OCI-LY7 (cell line): ENCODE results near the gene OXCT2. TPM values are rescaled to one million over a fixed set of nuclear protein-coding genes. Genes with fewer than 3 reads are reported as not detected.

ENCODE experiments used
- BruUV-seq: library from RNA; stranded (reverse); fragments of 400-500 nt; replicated peaks from 2 replicates; lab custom pipeline; 2021; lab: Mats Ljungman, UMichigan
- CTCF ChIA-PET: fragments of 300-600 bp; sonication (Branson Sonifier 250); formaldehyde crosslinking; loops from one replicate; lab custom pipeline; 2022; ENCODE audit warnings: antibody characterized with exemption; ENCODE audit not compliant: unreplicated experiment; lab: Charles Lee
- POLR2A ChIA-PET: fragments of 300-600 bp; sonication (Branson Sonifier 250); formaldehyde crosslinking; loops from one replicate; lab custom pipeline; 2022; ENCODE audit warnings: antibody characterized with exemption; lab: Charles Lee
- DNase-seq: peaks from one replicate; pipeline ENCODE4 v3.0.0-alpha.2; 2015; ENCODE audit warnings: low spot score
- H2AFZ ChIP-seq: fragments of 200-600 bp; sonication (generic), shearing (Covaris generic); 2 replicates; pipeline ENCODE4 v1.6.1; 2014; ENCODE audit warnings: mild to moderate bottlenecking, antibody characterized with exemption, low read length, moderate library complexity
- H3K27ac ChIP-seq: fragments of 200-600 bp; sonication (generic); 2 replicates; pipeline ENCODE4 v1.5.1; 2014; ENCODE audit warnings: mixed run types, low read depth, mild to moderate bottlenecking, moderate library complexity, low read length, inconsistent platforms; ENCODE audit not compliant: poor library complexity, severe bottlenecking
- H3K36me3 ChIP-seq: fragments of 200-600 bp; sonication (generic); 2 replicates; pipeline ENCODE4 v1.6.1; 2014; ENCODE audit warnings: mild to moderate bottlenecking, antibody characterized with exemption, low read length, moderate library complexity, mixed read lengths; ENCODE audit not compliant: insufficient read depth
- H3K4me1 ChIP-seq: fragments of 200-600 bp; sonication (generic); 2 replicates; pipeline ENCODE4 v1.5.1; 2014; ENCODE audit warnings: mild to moderate bottlenecking, low read length; ENCODE audit not compliant: insufficient read depth, poor library complexity, severe bottlenecking
- H3K4me2 ChIP-seq: fragments of 200-600 bp; sonication (generic); 2 replicates; pipeline ENCODE4 v1.6.1; 2014; ENCODE audit warnings: mild to moderate bottlenecking, low read length
- H3K4me3 ChIP-seq: fragments of 200-600 bp; sonication (generic); 2 replicates; pipeline ENCODE4 v1.5.1; 2014; ENCODE audit warnings: mild to moderate bottlenecking, low read depth, low read length; ENCODE audit not compliant: poor library complexity, severe bottlenecking
- H3K79me2 ChIP-seq: fragments of 200-600 bp; sonication (generic); 2 replicates; pipeline ENCODE4 v1.6.1; 2016; ENCODE audit warnings: low read depth, mild to moderate bottlenecking, low read length, moderate library complexity, mixed read lengths; ENCODE audit not compliant: insufficient read depth
- H3K9me2 ChIP-seq: fragments of 200-600 bp; sonication (generic); 2 replicates; pipeline ENCODE4 v1.6.1; 2016; ENCODE audit warnings: mild to moderate bottlenecking, low read length, mixed read lengths; ENCODE audit not compliant: insufficient read depth
- H3K9me3 ChIP-seq: fragments of 200-600 bp; sonication (generic); 2 replicates; pipeline ENCODE4 v1.6.1; 2014; ENCODE audit warnings: mild to moderate bottlenecking, mixed run types, low read length, mixed read lengths
- H4K20me1 ChIP-seq: fragments of 200-600 bp; sonication (generic); 2 replicates; pipeline ENCODE4 v1.6.1; 2014; ENCODE audit warnings: mild to moderate bottlenecking, antibody characterized with exemption, low read length, moderate library complexity, mixed read lengths; ENCODE audit not compliant: insufficient read depth
- CTCF ChIP-seq: fragments of 200-600 bp; sonication (generic); conservative IDR thresholded peaks from 2 replicates; pipeline ENCODE4 v1.5.1; 2014; ENCODE audit warnings: mild to moderate bottlenecking, antibody characterized with exemption, low read length, moderate library complexity, mixed read lengths
- EZH2phosphoT487 ChIP-seq: fragments of 200-600 bp; sonication (generic); IDR thresholded peaks from 2 replicates; pipeline ENCODE4 v1.6.1; 2018; ENCODE audit warnings: low read depth, borderline replicate concordance, mild to moderate bottlenecking, mixed run types, antibody characterized with exemption, low read length, moderate library complexity, mixed read lengths
- intact Hi-C: fragments of 100-400 bp; cut with micrococcal nuclease; formaldehyde crosslinking; loops from one replicate; pipeline ENCODE4 v1.10.0; 2022; ENCODE audit not compliant: unreplicated experiment
- total RNA-seq, 2 experiments: library from RNA; depleted of rRNA in 1 of 2; stranded (reverse); fragments of >200 nt in 1 of 2; shearing (Covaris generic) in 1 of 2; gene quantifications; 2 replicates each; pipeline ENCODE4 v1.2.3, GENCODE V29; 2014 to 2022

Gene OXCT2
- total RNA-seq, 2 experiments from 2014 or later = 0.17 to 0.79 TPM

GRCh38 chr1:39812913-39813312 lies 41.8 kb upstream of the OXCT2 start:
- Histone ChIP-seq H3K4me1 (no peaks in the 10 kb centered on the region), H3K27ac (no peak overlapping the region), H3K9me3 (no peaks in the 10 kb centered on the region), H2AFZ (no peak overlapping the region), H3K9me2 (no peaks in the 10 kb centered on the region), H3K36me3 (no peaks in the 10 kb centered on the region), H3K79me2 (no peaks in the 10 kb centered on the region), H3K4me3 (no peak overlapping the region), H4K20me1 (no peaks in the 10 kb centered on the region), H3K4me2 (no peak overlapping the region)
- intact Hi-C loops = no loop called here
- BruUV-seq = no TSS peak
- ChIA-PET POLR2A (no interaction called here), CTCF (no interaction called here)
- no peak for TF ChIP-seq EZH2phosphoT487
- TF ChIP-seq CTCF = no peak
- no peak for DNase-seq

- POLR2A ChIA-PET = no interaction called here
- Histone ChIP-seq H3K27ac (no peak overlapping the region), H3K9me2 (no peaks in the 10 kb centered on the region), H3K4me1 (no peaks in the 10 kb centered on the region), H3K9me3 (no peaks in the 10 kb centered on the region), H3K4me3 (no peak overlapping the region), H4K20me1 (no peaks in the 10 kb centered on the region), H3K4me2 (no peak overlapping the region), H3K36me3 (no peaks in the 10 kb centered on the region), H3K79me2 (no peaks in the 10 kb centered on the region), H2AFZ (no peak overlapping the region)
- no peak for DNase-seq
- intact Hi-C loops = no loop called here
- CTCF ChIA-PET = no interaction called here
- TF ChIP-seq EZH2phosphoT487 = no peak
- no peak for TF ChIP-seq CTCF
- BruUV-seq = no TSS peak
Observed at GRCh38 chr1:39808784-39809517, 37.8 kb upstream of the OXCT2 start.

GRCh38 chr1:39805385-39805784 lies 34.2 kb upstream of the OXCT2 start:
- Histone ChIP-seq H3K4me2 (no peak overlapping the region), H3K9me3 (no peaks in the 10 kb centered on the region), H3K4me1 (no peaks in the 10 kb centered on the region), H3K9me2 (no peaks in the 10 kb centered on the region), H4K20me1 (no peaks in the 10 kb centered on the region), H2AFZ (no peak overlapping the region), H3K36me3 (no peaks in the 10 kb centered on the region), H3K4me3 (no peak overlapping the region), H3K79me2 (no peaks in the 10 kb centered on the region), H3K27ac (no peak overlapping the region)
- BruUV-seq = no TSS peak
- TF ChIP-seq EZH2phosphoT487 = no peak
- TF ChIP-seq CTCF = no peak
- intact Hi-C loops = no loop called here
- CTCF ChIA-PET = no interaction called here
- no peak for DNase-seq
- POLR2A ChIA-PET = no interaction called here
